SK-N-MC (cell line): ENCODE data around the gene ALPP.

Experiments
- FOXP2 ChIP-seq: optimal IDR thresholded peaks from 2 replicates; pipeline ENCODE3; 2011; ENCODE audit warnings: mild to moderate bottlenecking, moderate library complexity; ENCODE audit not compliant: insufficient read depth; ENCODE audit errors: extremely low read length, control extremely low read depth
- POLR2AphosphoS5 ChIP-seq: IDR thresholded peaks from 2 replicates; pipeline ENCODE4 v1.6.1; 2012; ENCODE audit warnings: mild to moderate bottlenecking, low read depth, low read length, borderline replicate concordance

GRCh38 chr2:232386740-232387450, 8.3 kb downstream of the ALPP start:
- TF ChIP-seq POLR2AphosphoS5 = no peak
- TF ChIP-seq FOXP2 = no peak
